ENCODE results near the gene GPC5.

DNA sequence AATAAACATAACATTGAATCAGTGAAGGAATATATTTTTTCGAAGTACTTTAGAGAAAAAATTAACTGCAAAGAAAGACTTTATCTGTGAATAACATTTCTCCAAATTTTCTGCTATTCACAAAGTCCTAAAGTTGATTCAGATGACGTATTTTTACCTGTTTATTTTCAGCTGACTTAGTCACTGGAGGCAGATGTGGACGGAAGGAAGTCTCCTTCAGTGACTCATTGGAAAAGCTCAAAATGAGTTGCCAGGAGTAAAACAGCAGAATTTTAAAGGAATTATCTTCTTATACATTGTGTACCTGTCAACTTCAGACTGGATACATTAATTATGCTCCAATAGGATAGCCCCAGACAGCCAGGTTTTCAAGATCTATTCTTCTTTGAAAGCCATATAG, 1148.8 kb downstream of the GPC5 start:
- no peak for TF ChIP-seq YY1 (IDR thresholded peaks at IDR 0.05; ENCODE audit: insufficient read depth, insufficient read length)
- no peak for TF ChIP-seq SUZ12 (IDR thresholded peaks at IDR 0.05; ENCODE audit: extremely low read depth, insufficient read depth, insufficient read length)
